Activated CD4-positive, alpha-beta memory T cell treated with anti-CD3 and anti-CD28 coated beads, Interleukin-2, amount 10 ng/mL, durations not matched to agents 7 days and 5 days (primary cell): Measurements from ENCODE around the gene GAGE10. TPM values are rescaled to one million over a fixed set of nuclear protein-coding genes. Genes with fewer than 3 reads are reported as not detected.
"Not testable (repeated sequence)": the region's sequence is repeated elsewhere in the genome, so short reads cannot be mapped to it uniquely, and the experiment has no call there.

ENCODE experiments used
- CTCF ChIA-PET: fragments of 350-600 bp; sonication (Branson Sonifier 250); formaldehyde crosslinking; loops from one replicate; lab custom pipeline; 2021; ENCODE audit warnings: antibody characterized with exemption, inconsistent platforms; lab: Charles Lee
- POLR2A ChIA-PET: fragments of 350-600 bp; sonication (Branson Sonifier 250); formaldehyde crosslinking; loops from one replicate; lab custom pipeline; 2021; ENCODE audit warnings: antibody characterized with exemption; lab: Charles Lee
- DNase-seq: peaks from one replicate; pipeline ENCODE4 v3.0.0-alpha.2; 2020
- H3K27ac Mint-ChIP-seq: one replicate; pipeline ENCODE4 v1.8.0; 2021; ENCODE audit warnings: mild to moderate bottlenecking, mixed read lengths
- H3K27me3 Mint-ChIP-seq: one replicate; pipeline ENCODE4 v1.8.0; 2021; ENCODE audit warnings: mixed read lengths
- H3K36me3 Mint-ChIP-seq: one replicate; pipeline ENCODE4 v1.8.0; 2021; ENCODE audit warnings: low read depth, mixed read lengths
- H3K4me1 Mint-ChIP-seq: one replicate; pipeline ENCODE4 v1.8.0; 2021; ENCODE audit warnings: mixed read lengths
- H3K4me3 Mint-ChIP-seq: one replicate; pipeline ENCODE4 v1.8.0; 2021; ENCODE audit warnings: mild to moderate bottlenecking, mixed read lengths
- H3K9me3 Mint-ChIP-seq: one replicate; pipeline ENCODE4 v1.8.0; 2021; ENCODE audit warnings: mixed read lengths
- total RNA-seq, 2 experiments: library from RNA; stranded (reverse); gene quantifications; one replicate each; pipeline ENCODE4 v1.2.3, GENCODE V29; 2021

Gene GAGE10
- total RNA-seq, 2 experiments from 2014 or later = not detected

GRCh38 chrX:49282647-49283011, 20.8 kb upstream of the GAGE10 start:
- no peaks in the 10 kb centered on the region for H3K27me3 Mint-ChIP-seq
- ChIA-PET POLR2A (no interaction called here), CTCF (no interaction called here)
- H3K4me1 Mint-ChIP-seq = peaks cover 38% of the 10 kb centered on the region
- no peak overlapping the region for H3K4me3 Mint-ChIP-seq
- no peak overlapping the region for H3K27ac Mint-ChIP-seq
- no peaks in the 10 kb centered on the region for H3K9me3 Mint-ChIP-seq
- DNase-seq = no peak
- H3K36me3 Mint-ChIP-seq = peaks cover 14% of the 10 kb centered on the region

DNA sequence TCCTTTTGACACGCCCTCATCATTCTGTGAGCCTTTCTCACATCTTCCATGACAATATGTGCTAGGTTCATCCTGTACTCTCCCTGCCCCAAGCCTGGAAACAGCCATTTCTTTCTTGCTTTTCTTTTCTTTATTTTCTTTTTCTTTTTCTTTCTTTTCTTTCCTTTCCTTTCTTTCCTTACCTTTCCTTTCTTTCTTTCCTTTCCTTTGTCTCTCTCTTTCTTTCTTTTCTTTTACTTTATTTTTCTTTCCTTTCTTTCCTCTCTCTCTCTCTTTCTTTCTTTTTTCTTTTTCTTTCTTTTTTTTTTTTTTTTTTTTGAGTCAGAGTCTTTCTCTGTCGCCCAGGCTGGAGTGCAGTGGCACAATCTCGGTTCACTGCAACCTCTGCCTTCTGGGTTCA, 19.2 kb upstream of the GAGE10 start:
- Mint-ChIP-seq H3K27ac (no peak overlapping the region), H3K36me3 (peaks cover 12% of the 10 kb centered on the region), H3K27me3 (no peaks in the 10 kb centered on the region), H3K4me3 (no peak overlapping the region), H3K4me1 (peaks cover 36% of the 10 kb centered on the region), H3K9me3 (no peaks in the 10 kb centered on the region)
- DNase-seq = no peak
- ChIA-PET POLR2A (interaction anchor here (1.2 kb wide), 1 partner anchor 8 kb away, joined by 3 read pairs; no protein-coding TSS in a partner anchor), CTCF (no interaction called here)

- no peaks in the 10 kb centered on the region for H3K9me3 Mint-ChIP-seq
- ChIA-PET POLR2A (interaction anchor here (1.4 kb wide), 1 partner anchor 10 kb away, joined by 6 read pairs; no protein-coding TSS in a partner anchor), CTCF (no interaction called here)
- peaks cover 25% of the 10 kb centered on the region for H3K4me1 Mint-ChIP-seq
- H3K27me3 Mint-ChIP-seq = no peaks in the 10 kb centered on the region
- no peak overlapping the region for H3K4me3 Mint-ChIP-seq
- peaks cover 9% of the 10 kb centered on the region for H3K36me3 Mint-ChIP-seq
- DNase-seq = no peak
- H3K27ac Mint-ChIP-seq = no peak overlapping the region
These were observed 17.3 kb upstream of the GAGE10 start for GRCh38 chrX:49286136-49286535.

DNA sequence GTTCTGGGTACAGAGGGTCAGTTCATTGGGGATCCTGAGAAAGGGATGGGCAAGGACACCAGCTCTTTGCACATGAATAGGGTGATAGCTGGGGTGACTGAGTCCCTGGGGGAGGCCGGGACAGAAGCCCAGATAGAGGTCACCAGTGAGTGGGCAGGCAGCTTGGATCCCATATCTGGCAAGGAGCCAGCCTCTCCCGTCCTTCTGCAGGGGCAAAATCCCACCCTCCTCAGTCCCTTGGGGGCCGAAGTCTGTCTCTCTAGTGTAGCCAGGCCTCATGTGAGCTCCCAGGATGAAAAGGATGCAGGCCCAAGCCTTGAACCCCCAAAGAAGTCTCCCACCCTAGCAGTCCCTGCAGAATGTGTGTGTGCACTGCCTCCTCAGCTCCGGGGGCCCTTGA, 16.9 kb upstream of the GAGE10 start:
- no peak overlapping the region for H3K4me3 Mint-ChIP-seq
- H3K9me3 Mint-ChIP-seq = no peaks in the 10 kb centered on the region
- ChIA-PET POLR2A (interaction anchor here (1.3 to 1.4 kb wide), 2 partner anchors 11 to 13 kb away, joined by 4 to 6 read pairs; no protein-coding TSS in a partner anchor), CTCF (no interaction called here)
- H3K27ac Mint-ChIP-seq = no peak overlapping the region
- peaks cover 25% of the 10 kb centered on the region for H3K4me1 Mint-ChIP-seq
- peaks cover 8% of the 10 kb centered on the region for H3K36me3 Mint-ChIP-seq
- no peak for DNase-seq
- H3K27me3 Mint-ChIP-seq = no peaks in the 10 kb centered on the region

GRCh38 chrX:49287665-49288064, 15.8 kb upstream of the GAGE10 start:
- peaks cover 5% of the 10 kb centered on the region for H3K36me3 Mint-ChIP-seq
- H3K27me3 Mint-ChIP-seq = no peaks in the 10 kb centered on the region
- H3K9me3 Mint-ChIP-seq = no peaks in the 10 kb centered on the region
- peak overlapping the region; percentile 31 for H3K27ac Mint-ChIP-seq
- CTCF ChIA-PET = no interaction called here
- H3K4me1 Mint-ChIP-seq = peaks cover 25% of the 10 kb centered on the region
- DNase-seq = no peak
- no peak overlapping the region for H3K4me3 Mint-ChIP-seq
- POLR2A ChIA-PET = interaction anchor here (1.3 to 1.6 kb wide), 2 partner anchors 14 to 18 kb away, joined by 3 to 4 read pairs; partner anchors contain the start of gene PPP1R3F

DNA sequence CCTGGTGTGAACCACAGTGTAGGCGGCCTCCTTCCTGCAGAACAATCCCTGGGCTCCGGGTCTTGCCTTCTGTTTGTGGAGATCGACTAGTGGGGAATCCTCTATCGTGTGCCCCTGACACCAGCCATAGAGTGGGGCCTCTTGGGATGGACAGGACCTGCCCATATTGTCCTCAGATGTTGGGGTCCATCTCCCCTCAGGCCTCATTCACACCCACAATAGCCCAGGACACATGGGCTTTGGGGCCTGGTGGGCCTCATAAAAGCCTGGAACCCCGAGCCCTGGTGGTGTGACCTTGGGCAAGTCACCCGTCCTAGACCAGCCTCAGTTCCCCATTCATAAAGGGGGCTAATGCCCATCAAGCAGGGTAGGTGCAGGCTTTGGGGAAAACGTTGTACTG, 13.2 kb upstream of the GAGE10 start:
- CTCF ChIA-PET = no interaction called here
- Mint-ChIP-seq H3K36me3 (peaks cover 5% of the 10 kb centered on the region), H3K27me3 (no peaks in the 10 kb centered on the region), H3K27ac (no peak overlapping the region), H3K4me1 (peaks cover 25% of the 10 kb centered on the region), H3K4me3 (no peak overlapping the region), H3K9me3 (no peaks in the 10 kb centered on the region)
- POLR2A ChIA-PET = no interaction called here
- DNase-seq = no peak

GRCh38 chrX:49291615-49292337, 11.7 kb upstream of the GAGE10 start:
- peaks cover 1% of the 10 kb centered on the region for H3K27me3 Mint-ChIP-seq
- H3K27ac Mint-ChIP-seq = no peak overlapping the region
- ChIA-PET CTCF (interaction anchor here (0.9 to 1.2 kb wide), 6 partner anchors 11 to 671 kb away, joined by 3 to 4 read pairs (median 3); no protein-coding TSS in a partner anchor), POLR2A (interaction anchor here (1.8 kb wide), 1 partner anchor 11 kb away, joined by 4 read pairs; no protein-coding TSS in a partner anchor)
- no peak overlapping the region for H3K4me3 Mint-ChIP-seq
- peak; percentile 65 for DNase-seq
- peaks cover 25% of the 10 kb centered on the region for H3K4me1 Mint-ChIP-seq
- no peaks in the 10 kb centered on the region for H3K9me3 Mint-ChIP-seq
- H3K36me3 Mint-ChIP-seq = peaks cover 5% of the 10 kb centered on the region

GRCh38 chrX:49292400-49293362, 10.8 kb upstream of the GAGE10 start:
- peaks cover 1% of the 10 kb centered on the region for H3K36me3 Mint-ChIP-seq
- ChIA-PET POLR2A (interaction anchor here (1.8 kb wide), 1 partner anchor 12 kb away, joined by 4 read pairs; no protein-coding TSS in a partner anchor), CTCF (interaction anchor here (1.0 to 1.2 kb wide), 5 partner anchors 12 to 672 kb away, joined by 3 to 4 read pairs (median 3); no protein-coding TSS in a partner anchor)
- peaks cover 1% of the 10 kb centered on the region for H3K27me3 Mint-ChIP-seq
- no peak for DNase-seq
- peaks cover 19% of the 10 kb centered on the region for H3K4me1 Mint-ChIP-seq
- H3K4me3 Mint-ChIP-seq = no peak overlapping the region
- H3K27ac Mint-ChIP-seq = no peak overlapping the region
- H3K9me3 Mint-ChIP-seq = no peaks in the 10 kb centered on the region

DNA sequence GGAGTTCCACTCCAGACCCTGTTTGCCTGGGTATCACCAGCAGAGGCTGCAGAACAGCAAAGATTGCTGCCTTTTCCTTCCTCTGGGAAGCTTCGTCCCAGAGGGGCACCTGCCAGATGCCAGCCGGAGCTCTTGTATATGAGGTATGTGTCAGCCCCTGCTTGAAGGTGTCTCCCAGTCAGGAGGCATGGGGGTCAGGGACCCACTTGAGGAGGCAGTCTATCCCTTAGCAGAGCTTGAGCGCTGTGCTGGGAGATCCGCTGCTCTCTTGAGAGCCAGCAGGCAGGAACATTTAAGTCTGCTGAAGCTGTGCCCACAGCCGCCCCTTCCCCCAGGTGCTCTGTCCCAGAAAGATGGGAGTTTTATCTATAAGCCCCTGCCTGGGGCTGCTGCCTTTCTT, 4.2 kb upstream of the GAGE10 start:
- H3K4me1 Mint-ChIP-seq, DNase-seq, H3K27me3 Mint-ChIP-seq, H3K9me3 Mint-ChIP-seq, H3K4me3 Mint-ChIP-seq, POLR2A ChIA-PET, H3K27ac Mint-ChIP-seq, H3K36me3 Mint-ChIP-seq, CTCF ChIA-PET: not testable (repeated sequence)

DNA sequence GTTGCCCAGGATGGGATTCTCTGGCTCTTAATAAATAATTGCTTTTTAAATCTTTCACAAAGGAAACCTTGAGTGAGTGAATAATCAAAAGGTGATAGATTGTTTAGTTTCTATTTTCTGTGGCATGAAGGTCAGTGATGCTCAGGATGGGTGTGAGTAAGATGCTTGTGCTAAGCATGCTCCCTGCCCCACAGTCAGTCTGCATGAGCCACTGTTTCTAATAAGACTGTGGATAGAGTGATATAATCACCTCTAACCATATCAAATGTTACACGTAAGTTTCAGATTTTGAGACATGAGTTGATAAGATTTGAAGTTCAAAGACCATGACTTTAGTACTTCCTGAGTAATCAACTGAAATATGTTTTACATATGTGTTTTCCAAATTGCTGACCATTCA, 2.7 kb upstream of the GAGE10 start:
- peaks cover 6% of the 10 kb centered on the region for H3K27me3 Mint-ChIP-seq
- DNase-seq = no peak
- no peaks in the 10 kb centered on the region for H3K36me3 Mint-ChIP-seq
- no peaks in the 10 kb centered on the region for H3K4me1 Mint-ChIP-seq
- H3K4me3 Mint-ChIP-seq = no peak overlapping the region
- POLR2A ChIA-PET = interaction anchor here (1.0 kb wide), 1 partner anchor 19 kb away, joined by 3 read pairs; no protein-coding TSS in a partner anchor
- H3K27ac Mint-ChIP-seq = no peak overlapping the region
- H3K9me3 Mint-ChIP-seq = no peaks in the 10 kb centered on the region
- CTCF ChIA-PET = no interaction called here

DNA sequence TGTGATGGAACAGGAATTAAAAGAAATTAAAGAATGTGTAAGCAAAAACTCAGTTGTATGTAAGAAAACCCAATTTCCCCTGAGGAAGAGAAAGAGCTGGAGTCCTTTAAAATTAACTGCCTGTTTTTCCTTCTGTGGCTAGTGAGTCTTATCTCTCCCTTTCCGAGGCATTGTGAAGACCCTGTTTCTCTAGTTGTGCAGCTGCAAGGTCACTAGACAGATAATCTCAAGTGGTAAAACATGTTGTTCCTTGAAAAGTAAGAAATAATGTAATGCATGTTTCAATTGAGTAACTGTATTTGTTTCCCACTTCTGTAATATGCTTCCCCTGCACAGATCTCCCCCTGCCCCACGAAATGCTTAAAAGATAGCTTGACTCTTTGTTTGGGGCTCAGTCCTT, 4.3 kb downstream of the GAGE10 start:
- H3K4me1 Mint-ChIP-seq = peaks cover 16% of the 10 kb centered on the region
- H3K4me3 Mint-ChIP-seq, H3K36me3 Mint-ChIP-seq, CTCF ChIA-PET, H3K9me3 Mint-ChIP-seq, DNase-seq, H3K27ac Mint-ChIP-seq, POLR2A ChIA-PET: not testable (repeated sequence)
- peaks cover 33% of the 10 kb centered on the region for H3K27me3 Mint-ChIP-seq

- Mint-ChIP-seq H3K27ac (no peak overlapping the region), H3K36me3 (no peaks in the 10 kb centered on the region), H3K9me3 (no peaks in the 10 kb centered on the region), H3K4me3 (peak overlapping the region; percentile 68), H3K27me3 (peaks cover 33% of the 10 kb centered on the region), H3K4me1 (peaks cover 16% of the 10 kb centered on the region)
- ChIA-PET CTCF (no interaction called here), POLR2A (no interaction called here)
- no peak for DNase-seq
These were observed 5.3 kb downstream of the GAGE10 start for GRCh38 chrX:49308604-49309269.
